Nephron (organoid): ENCODE measurements around the gene NSUN2.

Experiments used
- H3K27ac Mint-ChIP-seq, 3 experiments: 2 replicates each; pipeline ENCODE4 v1.8.0; 2020; ENCODE audit warnings: mixed read lengths in 3 of 3, mild to moderate bottlenecking in 2 of 3, moderate library complexity in 1 of 3
- H3K27me3 Mint-ChIP-seq: 2 replicates; pipeline ENCODE4 v1.8.0; 2021; ENCODE audit warnings: low read depth, mild to moderate bottlenecking, moderate library complexity, mixed read lengths
- H3K36me3 Mint-ChIP-seq: 2 replicates; pipeline ENCODE4 v1.8.0; 2020; ENCODE audit warnings: low read depth, mixed read lengths
- H3K4me1 Mint-ChIP-seq: 2 replicates; pipeline ENCODE4 v1.8.0; 2020; ENCODE audit warnings: mixed read lengths
- H3K4me3 Mint-ChIP-seq, 3 experiments: 2 replicates each; pipeline ENCODE4 v1.8.0; 2020; ENCODE audit warnings: mild to moderate bottlenecking in 3 of 3, mixed read lengths in 3 of 3, moderate library complexity in 2 of 3
- H3K9me3 Mint-ChIP-seq: 2 replicates; pipeline ENCODE4 v1.8.0; 2020; ENCODE audit warnings: mixed read lengths
- TF ChIP-seq, protein P1 (sequence below), 3 experiments: fragments of 200-600 bp; sonication (generic); IDR thresholded peaks; one replicate each; pipeline ENCODE4 v1.5.0; 2021; ENCODE audit warnings: antibody characterized with exemption in 3 of 3; ENCODE audit not compliant: unreplicated experiment in 3 of 3

NSUN2 gene

DNA sequence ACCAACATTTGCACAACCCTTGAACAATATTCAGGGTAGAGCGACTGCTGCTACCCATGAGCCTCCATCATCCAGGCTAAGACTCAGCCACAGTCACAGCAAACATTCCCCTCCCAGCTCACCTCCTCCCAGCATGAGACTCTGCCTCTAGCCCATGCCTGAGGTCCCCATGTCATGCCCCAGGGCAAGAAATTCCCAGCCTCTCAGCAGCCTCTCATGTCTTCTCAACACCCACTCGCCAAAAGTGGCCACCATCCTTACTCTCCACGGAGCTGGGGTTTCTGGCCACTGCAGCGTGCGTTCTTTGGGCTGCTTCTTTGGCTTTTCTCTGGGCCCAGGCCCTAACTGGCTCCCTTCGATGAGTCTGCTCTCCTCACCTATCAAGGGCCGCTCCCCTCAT is 82.2 kb downstream of the NSUN2 start:
- Mint-ChIP-seq H3K4me3 (no peak overlapping the region), H3K27me3 (peaks cover 45% of the 10 kb centered on the region), H3K27ac (no peak overlapping the region), H3K4me1 (peaks cover 25% of the 10 kb centered on the region), H3K9me3 (no peaks in the 10 kb centered on the region), H3K36me3 (no peaks in the 10 kb centered on the region)
- TF ChIP-seq, protein P1, sequence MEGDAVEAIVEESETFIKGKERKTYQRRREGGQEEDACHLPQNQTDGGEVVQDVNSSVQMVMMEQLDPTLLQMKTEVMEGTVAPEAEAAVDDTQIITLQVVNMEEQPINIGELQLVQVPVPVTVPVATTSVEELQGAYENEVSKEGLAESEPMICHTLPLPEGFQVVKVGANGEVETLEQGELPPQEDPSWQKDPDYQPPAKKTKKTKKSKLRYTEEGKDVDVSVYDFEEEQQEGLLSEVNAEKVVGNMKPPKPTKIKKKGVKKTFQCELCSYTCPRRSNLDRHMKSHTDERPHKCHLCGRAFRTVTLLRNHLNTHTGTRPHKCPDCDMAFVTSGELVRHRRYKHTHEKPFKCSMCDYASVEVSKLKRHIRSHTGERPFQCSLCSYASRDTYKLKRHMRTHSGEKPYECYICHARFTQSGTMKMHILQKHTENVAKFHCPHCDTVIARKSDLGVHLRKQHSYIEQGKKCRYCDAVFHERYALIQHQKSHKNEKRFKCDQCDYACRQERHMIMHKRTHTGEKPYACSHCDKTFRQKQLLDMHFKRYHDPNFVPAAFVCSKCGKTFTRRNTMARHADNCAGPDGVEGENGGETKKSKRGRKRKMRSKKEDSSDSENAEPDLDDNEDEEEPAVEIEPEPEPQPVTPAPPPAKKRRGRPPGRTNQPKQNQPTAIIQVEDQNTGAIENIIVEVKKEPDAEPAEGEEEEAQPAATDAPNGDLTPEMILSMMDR (IDR thresholded peaks at IDR 0.05; ENCODE audit: unreplicated experiment in 3 of 3), result no peak
